Ishikawa (cell line): ENCODE measurements around the gene DEF6.

Source experiments
- CEBPB ChIP-seq: IDR thresholded peaks from 2 replicates; pipeline ENCODE4 v1.6.1; 2012
- CREB1 ChIP-seq: IDR thresholded peaks from 2 replicates; pipeline ENCODE4 v1.6.1; 2012; ENCODE audit warnings: low read depth
- EGR1 ChIP-seq: IDR thresholded peaks from 2 replicates; pipeline ENCODE4 v1.6.1; 2012
- EP300 ChIP-seq: IDR thresholded peaks from 2 replicates; pipeline ENCODE4 v1.6.1; 2012; ENCODE audit warnings: borderline replicate concordance
- FOXM1 ChIP-seq: IDR thresholded peaks from 2 replicates; pipeline ENCODE4 v1.6.1; 2012; ENCODE audit warnings: low read depth, borderline replicate concordance
- NFIC ChIP-seq: IDR thresholded peaks from 2 replicates; pipeline ENCODE4 v1.6.1; 2012
- RAD21 ChIP-seq: IDR thresholded peaks from 2 replicates; pipeline ENCODE4 v1.6.1; 2012; ENCODE audit warnings: low read depth
- REST ChIP-seq: IDR thresholded peaks from 2 replicates; pipeline ENCODE4 v1.6.1; 2012; ENCODE audit warnings: low read depth, mild to moderate bottlenecking
- TAF1 ChIP-seq: IDR thresholded peaks from 2 replicates; pipeline ENCODE4 v1.6.1; 2012; ENCODE audit warnings: low read depth, mild to moderate bottlenecking
- TCF12 ChIP-seq: IDR thresholded peaks from 2 replicates; pipeline ENCODE4 v1.6.1; 2012; ENCODE audit warnings: low read depth
- TEAD4 ChIP-seq: IDR thresholded peaks from 2 replicates; pipeline ENCODE4 v1.6.1; 2012
- YY1 ChIP-seq: IDR thresholded peaks from 2 replicates; pipeline ENCODE4 v1.6.1; 2012; ENCODE audit warnings: low read depth
- ZBTB7A ChIP-seq: IDR thresholded peaks from 2 replicates; pipeline ENCODE4 v1.6.1; 2012; ENCODE audit warnings: low read depth
- TF ChIP-seq, protein P1 (sequence below): IDR thresholded peaks from 2 replicates; pipeline ENCODE4 v1.6.1; 2012
- TF ChIP-seq, protein P2 (sequence below): IDR thresholded peaks from 2 replicates; pipeline ENCODE4 v1.6.1; 2012

The DEF6 gene

GRCh38 chr6:35311390-35312075 lies 13.9 kb downstream of the DEF6 start:
- TF ChIP-seq, protein P1, sequence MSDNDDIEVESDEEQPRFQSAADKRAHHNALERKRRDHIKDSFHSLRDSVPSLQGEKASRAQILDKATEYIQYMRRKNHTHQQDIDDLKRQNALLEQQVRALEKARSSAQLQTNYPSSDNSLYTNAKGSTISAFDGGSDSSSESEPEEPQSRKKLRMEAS: no peak

- TF ChIP-seq TCF12: no peak
- TF ChIP-seq RAD21: no peak
- no peak for TF ChIP-seq FOXM1
- TF ChIP-seq REST: no peak
- TF ChIP-seq ZBTB7A: no peak
- TF ChIP-seq NFIC: no peak
- no peak for TF ChIP-seq TEAD4
- TF ChIP-seq CREB1: no peak
- TF ChIP-seq EGR1: no peak
- TF ChIP-seq, protein P1: no peak
- TF ChIP-seq TAF1: no peak
- no peak for TF ChIP-seq CEBPB
- no peak for TF ChIP-seq EP300
- TF ChIP-seq, protein P2, sequence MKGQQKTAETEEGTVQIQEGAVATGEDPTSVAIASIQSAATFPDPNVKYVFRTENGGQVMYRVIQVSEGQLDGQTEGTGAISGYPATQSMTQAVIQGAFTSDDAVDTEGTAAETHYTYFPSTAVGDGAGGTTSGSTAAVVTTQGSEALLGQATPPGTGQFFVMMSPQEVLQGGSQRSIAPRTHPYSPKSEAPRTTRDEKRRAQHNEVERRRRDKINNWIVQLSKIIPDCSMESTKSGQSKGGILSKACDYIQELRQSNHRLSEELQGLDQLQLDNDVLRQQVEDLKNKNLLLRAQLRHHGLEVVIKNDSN: no peak
- TF ChIP-seq YY1: no peak
Observed at GRCh38 chr6:35312076-35312800, 14.6 kb downstream of the DEF6 start.

GRCh38 chr6:35312807-35313206 lies 15.2 kb downstream of the DEF6 start:
- TF ChIP-seq NFIC (no peak), TEAD4 (no peak), EP300 (no peak), REST (no peak)

DNA sequence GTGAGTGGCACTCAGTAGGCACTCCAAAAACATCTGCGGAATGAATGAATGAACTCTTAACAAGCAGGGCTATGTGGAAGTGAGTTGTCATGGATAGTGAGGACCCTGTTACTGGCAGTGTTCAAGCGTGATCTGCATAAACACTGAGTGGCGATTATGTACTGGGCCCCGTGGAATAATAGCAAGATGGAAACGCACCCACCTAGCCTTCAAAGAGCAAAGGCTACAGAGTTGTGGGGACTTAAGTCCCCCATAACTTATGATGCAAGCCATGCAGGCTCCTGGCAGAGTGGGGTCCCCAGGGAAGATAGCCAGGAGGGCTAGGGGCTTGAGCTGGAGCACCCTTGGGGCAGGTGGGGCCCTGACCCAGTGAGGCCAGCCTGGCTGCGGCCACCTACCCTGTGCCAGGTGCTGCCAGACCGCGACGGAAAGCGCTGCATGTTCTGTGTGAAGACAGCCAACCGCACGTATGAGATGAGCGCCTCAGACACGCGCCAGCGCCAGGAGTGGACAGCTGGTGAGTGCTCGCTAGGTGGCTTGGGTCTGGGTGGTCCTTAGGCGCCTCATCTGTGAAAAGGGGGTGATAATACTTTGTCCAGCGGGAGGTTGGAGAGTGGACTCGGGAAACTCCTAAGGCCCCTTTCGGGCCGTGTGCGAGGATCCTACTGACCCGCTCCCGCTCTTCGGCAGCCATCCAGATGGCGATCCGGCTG lies 20.0 kb downstream of the DEF6 start:
- no peak for TF ChIP-seq FOXM1
- no peak for TF ChIP-seq EP300

- TF ChIP-seq, protein P2: peak; percentile 31; the same call in 1 of the 2 replicates
- TF ChIP-seq ZBTB7A (peak; percentile 56; the same call in 1 of the 2 replicates), REST (no peak), EP300 (0 out of 2 replicates have a peak, but pooled peaks have one; percentile 39), YY1 (no peak), RAD21 (peak; percentile 18; the same call in 1 of the 2 replicates)
- TF ChIP-seq, protein P1: peak; percentile 88
Observed at GRCh38 chr6:35318196-35319171, 20.9 kb downstream of the DEF6 start.
